ENCODE data around the gene MARVELD3.

GRCh38 chr16:71625113-71625850 lies 702 bp upstream of the MARVELD3 start:
- TF ChIP-seq EP300 (IDR thresholded peaks at IDR 0.05; ENCODE audit: borderline replicate concordance) (no peak), MAX (IDR thresholded peaks at IDR 0.05) (no peak), CREB1 (IDR thresholded peaks at IDR 0.05; ENCODE audit: low read depth) (no peak), CEBPB (IDR thresholded peaks at IDR 0.05) (no peak), REST (IDR thresholded peaks at IDR 0.05; ENCODE audit: low read depth) (no peak), EGR1 (IDR thresholded peaks at IDR 0.05) (no peak), TEAD4 (IDR thresholded peaks at IDR 0.05) (no peak)

Measured in Ishikawa (cell line).